Spleen (tissue), 11 donors: ENCODE measurements around the gene TTI1. TPM values are rescaled to one million over a fixed set of nuclear protein-coding genes. Genes with fewer than 3 reads are reported as not detected.

Source experiments
- DNase-seq: peaks from one replicate; pipeline ENCODE4 v3.0.0-alpha.2; 2020
- H3K27ac ChIP-seq, 8 donors: fragments of 200-600 bp; sonication (generic) in 7 of 8; 1 replicate in 4 of 8; 2 replicates in 4 of 8; pipeline versions ENCODE4 v1.5.0 to v1.8.0; 2016 to 2021; ENCODE audit warnings: inconsistent platforms in 4 of 8, mild to moderate bottlenecking in 4 of 8, moderate library complexity in 1 of 8
- H3K27me3 ChIP-seq, 7 donors: fragments of 200-600 bp; sonication (generic) in 6 of 7; replicated peaks in 1 of 7; 1 replicate in 4 of 7; 2 replicates in 3 of 7; pipeline versions ENCODE4 v1.5.0 to v1.8.0; 2016 to 2021; ENCODE audit warnings: inconsistent platforms in 3 of 7, mild to moderate bottlenecking in 1 of 7
- H3K36me3 ChIP-seq, 6 donors: fragments of 200-600 bp; sonication (generic) in 5 of 6; 1 replicate in 4 of 6; 2 replicates in 2 of 6; pipeline versions ENCODE4 v1.5.0 to v1.8.0; 2016 to 2021; ENCODE audit warnings: inconsistent platforms in 2 of 6
- H3K4me1 ChIP-seq, 6 donors: fragments of 200-600 bp; sonication (generic) in 5 of 6; 1 replicate in 3 of 6; 2 replicates in 3 of 6; pipeline versions ENCODE4 v1.5.0 to v1.8.0; 2016 to 2021; ENCODE audit warnings: inconsistent platforms in 3 of 6
- H3K4me3 ChIP-seq, 8 donors: fragments of 200-600 bp; sonication (generic) in 7 of 8; 1 replicate in 4 of 8; 2 replicates in 4 of 8; pipeline versions ENCODE4 v1.5.0 to v1.8.0; 2016 to 2021; ENCODE audit warnings: inconsistent platforms in 4 of 8, mild to moderate bottlenecking in 4 of 8, moderate library complexity in 2 of 8
- H3K9me3 ChIP-seq, 8 donors: fragments of 200-600 bp; sonication (generic) in 7 of 8; 1 replicate in 4 of 8; 2 replicates in 4 of 8; pipeline versions ENCODE4 v1.5.0 to v1.8.0; 2016 to 2021; ENCODE audit warnings: inconsistent platforms in 4 of 8
- POLR2A ChIP-seq, 3 donors: fragments of 450-650 bp; IDR thresholded peaks; one replicate each; pipeline ENCODE4 v1.5.1; 2017; ENCODE audit warnings: antibody characterized with exemption in 3 of 3, mild to moderate bottlenecking in 1 of 3
- POLR2AphosphoS5 ChIP-seq, 3 donors: sonication (generic); formaldehyde crosslinking; IDR thresholded peaks; one replicate each; pipeline ENCODE4 v1.5.1; 2017; ENCODE audit warnings: antibody characterized with exemption in 3 of 3
- WGBS, 5 donors: extraction: QIAGEN DNeasy Blood & Tissue Kit in 3 of 5; methylation state at CpG; one replicate each; pipeline versions ENCODE4 v1.1.5 to v1.1.7; 2013 to 2018; 5-methylcytosine and 5-hydroxymethylcytosine counted together
- intact Hi-C: fragments of 100-400 bp; cut with DNase I; formaldehyde crosslinking; loops from one replicate; pipeline ENCODE4 v1.15.0; 2023; ENCODE audit warnings: low total_unique reads
- polyA plus RNA-seq, 3 donors: library from polyadenylated mRNA; stranded (reverse); fragments of 200-250 nt; gene quantifications; one replicate each; pipeline ENCODE4 v1.2.1, GENCODE V29; 2013
- total RNA-seq, 7 donors: library from RNA; depleted of rRNA in 3 of 7; stranded (reverse); fragments of >200 nt in 3 of 7; fragmentation: NEBNext Ultra II Directional in 4 of 7; extraction: Animal tissue kit (Norgen Biotek cat#: 25700) in 4 of 7; gene quantifications; one replicate each; pipeline versions ENCODE4 v1.1.0 to v1.2.1, GENCODE V29; 2016 to 2021
- TF ChIP-seq, protein P1 (sequence below), 11 experiments: fragments of 200-600 bp in 7 of 11; fragments of 450-650 bp in 4 of 11; sonication (generic) in 4 of 11; IDR thresholded peaks in 8 of 11; conservative IDR thresholded peaks in 3 of 11; 1 replicate in 7 of 11; 2 replicates in 4 of 11; pipeline versions ENCODE4 v1.4.0 to v1.8.0; 2016 to 2021; ENCODE audit warnings: antibody characterized with exemption in 11 of 11, inconsistent platforms in 4 of 11, mild to moderate bottlenecking in 1 of 11
- donor health status: healthy with polysubstance abuse.
- donor health status: DM: no; HTN: no; CAD: no; lungs with moderate emphysema.
- donor health status: DM: no; HTN: no; CAD: no.
- donor health status: Bipolar disorder and iron deficiency.
- donor health status: healthy.
- donor health status: DM: no; HTN: no; CAD: no.
- donor health status: DM: yes; HTN: yes; CAD: no.

The TTI1 gene
- total and polyA plus RNA-seq, 10 donors, result 5.9 to 25.2 (median 19.1) TPM

DNA sequence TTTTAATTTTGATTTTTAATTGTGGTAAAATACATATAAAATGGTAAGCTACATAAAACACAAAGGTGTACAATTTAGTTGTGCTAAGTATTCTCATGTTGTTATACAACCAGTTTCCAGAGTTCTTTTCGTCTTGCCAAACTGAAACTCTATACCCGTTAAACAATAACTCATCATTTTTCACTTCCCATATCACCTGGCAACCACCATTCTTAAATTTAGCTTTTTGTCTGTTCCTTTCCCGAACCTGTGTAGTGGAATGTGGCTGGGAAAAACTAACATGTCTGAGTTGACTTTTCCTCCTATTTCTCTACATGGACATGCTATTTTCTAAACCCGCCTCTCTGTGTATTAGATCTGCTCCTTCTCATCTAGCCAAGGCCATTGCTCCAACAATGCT lies 27.9 kb upstream of the TTI1 start:
- Histone ChIP-seq H3K36me3 (peaks cover 3 to 100% (median 65%) of the 10 kb centered on the region in 6 donors), H3K9me3 (no peaks in the 10 kb centered on the region), H3K4me3 (no peak overlapping the region), H3K27me3 (no peaks in the 10 kb centered on the region), H3K4me1 (peaks cover 3 to 33% (median 12%) of the 10 kb centered on the region in 6 donors), H3K27ac (no peak overlapping the region)
- TF ChIP-seq POLR2A (IDR thresholded peaks at IDR 0.05), result no peak
- TF ChIP-seq, protein P1, sequence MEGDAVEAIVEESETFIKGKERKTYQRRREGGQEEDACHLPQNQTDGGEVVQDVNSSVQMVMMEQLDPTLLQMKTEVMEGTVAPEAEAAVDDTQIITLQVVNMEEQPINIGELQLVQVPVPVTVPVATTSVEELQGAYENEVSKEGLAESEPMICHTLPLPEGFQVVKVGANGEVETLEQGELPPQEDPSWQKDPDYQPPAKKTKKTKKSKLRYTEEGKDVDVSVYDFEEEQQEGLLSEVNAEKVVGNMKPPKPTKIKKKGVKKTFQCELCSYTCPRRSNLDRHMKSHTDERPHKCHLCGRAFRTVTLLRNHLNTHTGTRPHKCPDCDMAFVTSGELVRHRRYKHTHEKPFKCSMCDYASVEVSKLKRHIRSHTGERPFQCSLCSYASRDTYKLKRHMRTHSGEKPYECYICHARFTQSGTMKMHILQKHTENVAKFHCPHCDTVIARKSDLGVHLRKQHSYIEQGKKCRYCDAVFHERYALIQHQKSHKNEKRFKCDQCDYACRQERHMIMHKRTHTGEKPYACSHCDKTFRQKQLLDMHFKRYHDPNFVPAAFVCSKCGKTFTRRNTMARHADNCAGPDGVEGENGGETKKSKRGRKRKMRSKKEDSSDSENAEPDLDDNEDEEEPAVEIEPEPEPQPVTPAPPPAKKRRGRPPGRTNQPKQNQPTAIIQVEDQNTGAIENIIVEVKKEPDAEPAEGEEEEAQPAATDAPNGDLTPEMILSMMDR (IDR thresholded peaks at IDR 0.05 in 8 of 11, conservative IDR thresholded peaks at IDR 0.05 in 3 of 11), result no peak
- TF ChIP-seq POLR2AphosphoS5 (IDR thresholded peaks at IDR 0.05), result no peak
- DNase-seq, result no peak
- 64 to 77% (median 74%) methylated on average over 4 of the region's 4 CpGs for WGBS, 5 donors
- intact Hi-C loops, result no loop called here

DNA sequence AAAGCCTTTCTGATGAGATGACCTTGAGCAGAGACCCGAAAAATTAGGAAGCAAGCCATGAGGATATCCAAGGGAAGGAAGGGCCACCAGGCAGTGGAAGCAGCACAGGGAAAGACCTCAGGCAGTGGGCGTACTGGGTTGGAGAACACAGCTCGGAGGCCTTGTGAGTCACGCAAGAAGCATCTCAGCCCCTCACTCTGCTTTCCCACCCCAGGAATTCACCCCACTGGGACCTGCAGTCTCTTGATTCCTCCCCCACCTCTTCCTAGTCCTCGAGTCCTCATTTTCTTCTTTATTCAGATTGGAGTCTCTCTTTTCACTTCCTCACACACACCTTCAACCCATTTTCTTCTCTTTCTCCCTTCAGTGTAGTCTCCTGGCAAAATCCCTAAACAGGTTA lies 27.3 kb upstream of the TTI1 start:
- Histone ChIP-seq H3K4me3 (no peak overlapping the region), H3K4me1 (peaks cover 3 to 36% (median 12%) of the 10 kb centered on the region in 6 donors), H3K9me3 (no peaks in the 10 kb centered on the region), H3K36me3 (peaks cover 3 to 100% (median 63%) of the 10 kb centered on the region in 6 donors), H3K27me3 (no peaks in the 10 kb centered on the region), H3K27ac (no peak overlapping the region)
- TF ChIP-seq, protein P1 (IDR thresholded peaks at IDR 0.05 in 8 of 11, conservative IDR thresholded peaks at IDR 0.05 in 3 of 11), result no peak
- no peak for TF ChIP-seq POLR2AphosphoS5 (IDR thresholded peaks at IDR 0.05)
- TF ChIP-seq POLR2A (IDR thresholded peaks at IDR 0.05), result no peak
- no peak for DNase-seq
- 76 to 86% (median 81%) methylated on average over 5 of the region's 5 CpGs for WGBS, 5 donors
- intact Hi-C loops, result no loop called here

DNA sequence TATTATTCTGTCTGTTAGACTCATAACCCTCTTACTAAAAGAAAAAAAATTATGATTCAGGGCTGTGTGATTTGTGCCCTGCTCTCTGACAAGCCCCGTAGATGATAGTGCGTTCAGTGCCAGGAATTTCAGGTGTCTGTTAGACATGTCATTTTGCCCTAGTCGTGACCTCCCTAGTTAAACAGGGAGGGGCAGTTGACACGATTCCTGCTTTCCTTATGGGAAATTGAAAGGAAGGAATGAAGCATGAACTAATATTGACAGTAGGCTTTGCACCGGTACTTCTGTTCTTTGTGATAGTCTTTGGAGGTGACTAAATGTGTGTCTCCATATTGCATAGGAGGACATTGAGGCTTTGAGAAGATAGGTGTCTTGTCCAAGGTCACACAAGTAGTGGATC lies 26.6 kb upstream of the TTI1 start:
- Histone ChIP-seq H3K4me1 (peaks cover 3 to 43% (median 14%) of the 10 kb centered on the region in 6 donors), H3K36me3 (peaks cover 3 to 100% (median 58%) of the 10 kb centered on the region in 6 donors), H3K27ac (no peak overlapping the region), H3K9me3 (no peaks in the 10 kb centered on the region), H3K4me3 (no peak overlapping the region), H3K27me3 (no peaks in the 10 kb centered on the region)
- WGBS, 5 donors, result 86 to 92% (median 88%) methylated on average over 5 of the region's 5 CpGs
- no peak for DNase-seq
- TF ChIP-seq POLR2AphosphoS5 (IDR thresholded peaks at IDR 0.05) (no peak), POLR2A (IDR thresholded peaks at IDR 0.05) (no peak)
- TF ChIP-seq, protein P1 (IDR thresholded peaks at IDR 0.05 in 8 of 11, conservative IDR thresholded peaks at IDR 0.05 in 3 of 11), result no peak
- intact Hi-C loops, result loop anchor here (5.0 kb wide), 1 partner anchor 162 kb away; no protein-coding TSS in a partner anchor

DNA sequence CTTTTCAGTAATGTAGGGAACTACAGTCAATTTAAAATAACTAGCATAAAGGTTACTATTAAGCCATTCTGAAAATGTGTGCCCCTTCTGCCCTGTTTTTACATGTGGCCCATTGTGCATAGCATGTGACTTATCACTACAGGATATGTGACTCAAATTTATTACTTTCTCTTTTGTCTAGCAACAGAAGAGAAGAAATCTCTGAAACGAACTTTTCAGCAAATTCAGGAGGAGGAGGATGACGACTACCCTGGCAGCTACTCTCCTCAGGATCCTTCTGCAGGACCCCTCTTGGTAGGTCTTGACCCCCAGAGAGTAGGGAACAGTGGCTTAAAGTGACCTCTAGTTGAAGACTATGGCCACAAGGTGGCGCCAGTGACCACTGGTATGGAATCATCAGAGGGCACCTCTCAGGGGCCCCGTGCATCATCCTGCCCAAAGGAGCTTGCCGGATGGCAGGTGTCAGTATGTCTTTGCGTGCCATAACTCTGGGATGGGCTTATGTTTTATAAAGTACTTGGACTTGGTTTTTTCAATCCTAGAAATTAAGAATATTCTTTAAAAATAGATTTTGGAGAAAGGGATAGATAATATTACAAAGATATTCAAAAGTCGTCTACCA lies 24.2 kb upstream of the TTI1 start:
- intact Hi-C loops, result loop anchor here (5.0 kb wide), 1 partner anchor 165 kb away; no protein-coding TSS in a partner anchor
- H3K4me1 ChIP-seq, result peaks cover 3 to 33% (median 9%) of the 10 kb centered on the region in 6 donors
- DNase-seq, result peak; percentile 94
- 22 to 38% (median 30%) methylated on average over 7 of the region's 7 CpGs for WGBS, 5 donors
- no peak overlapping the region for H3K4me3 ChIP-seq
- no peaks in the 10 kb centered on the region for H3K9me3 ChIP-seq
- H3K27me3 ChIP-seq, result no peaks in the 10 kb centered on the region
- H3K36me3 ChIP-seq, result peaks cover 3 to 95% (median 52%) of the 10 kb centered on the region in 6 donors
- peak overlapping the region in 5 of 8 donors; percentile 1 to 40 (median 29) for H3K27ac ChIP-seq
- TF ChIP-seq POLR2A (IDR thresholded peaks at IDR 0.05) (no peak), POLR2AphosphoS5 (IDR thresholded peaks at IDR 0.05) (peak in 1 of 3 donors; percentile 20)
- TF ChIP-seq, protein P1 (IDR thresholded peaks at IDR 0.05 in 8 of 11, conservative IDR thresholded peaks at IDR 0.05 in 3 of 11), result peak; percentile 55 to 88 (median 80)
